HepG2 (cell line): ENCODE results near the gene SNAP47. TPM values are rescaled to one million over a fixed set of nuclear protein-coding genes. Genes with fewer than 3 reads are reported as not detected.

Experiments
- ASH2L ChIP-seq: fragments of 300-600, 200-600 bp; sonication (generic); IDR thresholded peaks from 2 replicates; pipeline ENCODE4 v1.7.0; 2017; ENCODE audit warnings: low read depth, mild to moderate bottlenecking, moderate library complexity, mixed read lengths, low read length; ENCODE audit not compliant: insufficient read length
- BATF2 ChIP-seq: sonication (generic); formaldehyde crosslinking; IDR thresholded peaks from 2 replicates; pipeline ENCODE4 v1.8.0; 2022; ENCODE audit warnings: mild to moderate bottlenecking, missing genetic modification reagents, moderate library complexity
- CCAR2 ChIP-seq: fragments of 200-400 bp; formaldehyde crosslinking; optimal IDR thresholded peaks from 2 replicates; pipeline ENCODE3; 2018; ENCODE audit warnings: low read depth, mild to moderate bottlenecking, low read length, moderate library complexity
- DNMT3B ChIP-seq: conservative IDR thresholded peaks from 2 replicates; pipeline ENCODE4 v1.6.1; 2016; ENCODE audit warnings: missing biosample characterization, control low read depth
- EED ChIP-seq: sonication (generic); formaldehyde crosslinking; IDR thresholded peaks from 2 replicates; pipeline ENCODE4 v1.5.0; 2020; ENCODE audit warnings: mild to moderate bottlenecking, missing genetic modification reagents
- FOXA3 ChIP-seq: IDR thresholded peaks from 2 replicates; pipeline ENCODE4 v1.6.1; 2016; ENCODE audit warnings: missing genetic modification reagents, missing compliant biosample characterization
- HBP1 ChIP-seq: IDR thresholded peaks from 2 replicates; pipeline ENCODE4 v1.6.1; 2016; ENCODE audit warnings: low read depth, control low read depth
- IRF1 ChIP-seq: sonication (generic); formaldehyde crosslinking; IDR thresholded peaks from 2 replicates; pipeline ENCODE4 v1.4.0; 2020; ENCODE audit warnings: low read depth, mild to moderate bottlenecking, missing genetic modification reagents
- MBNL3 ChIP-seq: fragments of 250-450 bp; sonication (Bioruptor Pico); conservative IDR thresholded peaks from 2 replicates; pipeline ENCODE4 v1.8.0; 2022; ENCODE audit warnings: mild to moderate bottlenecking, inconsistent platforms
- NFRKB ChIP-seq: fragments of 450-650 bp; IDR thresholded peaks from 2 replicates; pipeline ENCODE4 v1.6.1; 2017
- SAFB2 ChIP-seq: sonication (generic); formaldehyde crosslinking; IDR thresholded peaks from 2 replicates; pipeline ENCODE4 v1.5.1; 2020; ENCODE audit warnings: missing genetic modification reagents, low read depth, mild to moderate bottlenecking, borderline replicate concordance
- SAP130 ChIP-seq: IDR thresholded peaks from 2 replicates; pipeline ENCODE4 v1.6.1; 2016; ENCODE audit warnings: low read depth
- STAG1 ChIP-seq: sonication (generic); formaldehyde crosslinking; IDR thresholded peaks from 2 replicates; pipeline ENCODE4 v1.4.0; 2020; ENCODE audit warnings: missing genetic modification reagents
- ZBTB7A ChIP-seq: sonication (generic); formaldehyde crosslinking; IDR thresholded peaks from 2 replicates; pipeline ENCODE4 v1.8.0; 2022; ENCODE audit warnings: mild to moderate bottlenecking, missing genetic modification reagents
- ZEB1 ChIP-seq: IDR thresholded peaks from 2 replicates; pipeline ENCODE4 v1.6.1; 2012; ENCODE audit warnings: mild to moderate bottlenecking, low read depth, inconsistent platforms; ENCODE audit not compliant: insufficient replicate concordance
- ZNF17 ChIP-seq: sonication (generic); formaldehyde crosslinking; IDR thresholded peaks from 2 replicates; pipeline ENCODE4 v1.5.0; 2020; ENCODE audit warnings: mild to moderate bottlenecking, missing genetic modification reagents
- ZNF326 ChIP-seq: sonication (generic); formaldehyde crosslinking; IDR thresholded peaks from 2 replicates; pipeline ENCODE4 v1.4.0; 2020; ENCODE audit warnings: missing genetic modification reagents, borderline replicate concordance
- ZNF710 ChIP-seq: sonication (generic); formaldehyde crosslinking; IDR thresholded peaks from 2 replicates; pipeline ENCODE4 v1.5.0; 2020; ENCODE audit warnings: mild to moderate bottlenecking, missing genetic modification reagents, borderline replicate concordance
- ZNF776 ChIP-seq: sonication (generic); formaldehyde crosslinking; IDR thresholded peaks from 2 replicates; pipeline ENCODE4 v1.4.0; 2020; ENCODE audit warnings: mild to moderate bottlenecking, missing genetic modification reagents
- ZNF782 ChIP-seq: sonication (generic); formaldehyde crosslinking; IDR thresholded peaks from 2 replicates; pipeline ENCODE4 v1.4.0; 2020; ENCODE audit warnings: missing genetic modification reagents, mild to moderate bottlenecking, borderline replicate concordance
- ZNF878 ChIP-seq: sonication (generic); formaldehyde crosslinking; IDR thresholded peaks from 2 replicates; pipeline ENCODE4 v1.8.1; 2023; ENCODE audit warnings: mild to moderate bottlenecking, missing genetic modification reagents, moderate library complexity
- ZSCAN12 ChIP-seq: sonication (generic); formaldehyde crosslinking; IDR thresholded peaks from 2 replicates; pipeline ENCODE4 v1.9.0; 2021; ENCODE audit warnings: mild to moderate bottlenecking, missing genetic modification reagents
- ZSCAN25 ChIP-seq: sonication (generic); formaldehyde crosslinking; IDR thresholded peaks from 2 replicates; pipeline ENCODE4 v1.8.0; 2022; ENCODE audit warnings: mild to moderate bottlenecking, missing genetic modification reagents
- ZUFSP ChIP-seq: sonication (generic); formaldehyde crosslinking; IDR thresholded peaks from 2 replicates; pipeline ENCODE4 v1.9.0; 2021; ENCODE audit warnings: missing genetic modification reagents, mild to moderate bottlenecking, borderline replicate concordance
- polyA plus RNA-seq, 8 experiments: library from polyadenylated mRNA; depleted of rRNA in 3 of 8; stranded (reverse) in 7 of 8; unstranded in 1 of 8; fragments of >200 nt; fragmentation: Illumina TruSeq in 4 of 8; extraction: Trizol in 4 of 8; gene quantifications; 2 replicates each; pipeline versions ENCODE4 v1.2.1 to v1.2.3, GENCODE V29; 2011 to 2016; ENCODE audit warnings: low read depth in 4 of 8, missing spikeins in 1 of 8, mixed read lengths in 1 of 8; ENCODE audit not compliant: insufficient read depth in 1 of 8
- total RNA-seq, 5 experiments: library from RNA; depleted of rRNA; stranded (reverse); fragments of >200 nt; fragmentation: Illumina TruSeq; extraction: Trizol; gene quantifications; 2 replicates each; pipeline ENCODE4 v1.2.3, GENCODE V29; 2016; ENCODE audit warnings: low read depth in 1 of 5

The SNAP47 gene
- total and polyA plus RNA-seq, 2 of the 13 experiments (the other 11 are each of a cell fraction or from before 2014, with no cell fraction given) = 13.6 to 25.1 TPM

- TF ChIP-seq ZUFSP (CRISPR knock-in tag) = no peak
- TF ChIP-seq ZNF326 (CRISPR knock-in tag) = peak; percentile 95
- TF ChIP-seq ASH2L = peak; percentile 47
- TF ChIP-seq IRF1 (CRISPR knock-in tag) = no peak
- TF ChIP-seq NFRKB = no peak
- TF ChIP-seq ZSCAN12 = no peak
- TF ChIP-seq ZNF710 (CRISPR knock-in tag) = 0 out of 2 replicates have a peak, but pooled peaks have one; percentile 20
- no peak for TF ChIP-seq CCAR2
- no peak for TF ChIP-seq ZNF782 (CRISPR knock-in tag)
- peak; percentile 42; the same call in 1 of the 2 replicates for TF ChIP-seq ZSCAN25 (CRISPR knock-in tag)
- TF ChIP-seq ZNF17 (CRISPR knock-in tag) = no peak
- 0 out of 2 replicates have a peak, but pooled peaks have one; percentile 38 for TF ChIP-seq ZBTB7A (CRISPR knock-in tag)
- TF ChIP-seq ZEB1 = no peak
- no peak for TF ChIP-seq ZNF776 (CRISPR knock-in tag)
- no peak for TF ChIP-seq ZNF878
- TF ChIP-seq EED (CRISPR knock-in tag) = no peak
- TF ChIP-seq MBNL3 (CRISPR knock-in tag) = no peak
- 0 out of 2 replicates have a peak, but pooled peaks have one; percentile 45 for TF ChIP-seq SAFB2
- no peak for TF ChIP-seq BATF2
- TF ChIP-seq HBP1 (CRISPR knock-in tag) = no peak
- TF ChIP-seq STAG1 (CRISPR knock-in tag) = 0 out of 2 replicates have a peak, but pooled peaks have one; percentile 14
- TF ChIP-seq DNMT3B = no peak
- 0 out of 2 replicates have a peak, but pooled peaks have one; percentile 10 for TF ChIP-seq FOXA3 (CRISPR knock-in tag)
- TF ChIP-seq SAP130 (CRISPR knock-in tag) = peak; percentile 43; the same call in 1 of the 2 replicates
Measured at GRCh38 chr1:227728059-227728891, 7.0 kb upstream of the SNAP47 start (continued).
